HG03103 (cell line): ENCODE results near the gene PRKN.

Experiments used
- ATAC-seq: cut with Tn5 transposase; IDR thresholded peaks from one replicate; pipeline ENCODE4 v1.9.1; 2021; ENCODE audit warnings: low read depth; ENCODE audit not compliant: unreplicated experiment

The PRKN gene

GRCh38 chr6:161618831-161619454, 1108.6 kb downstream of the PRKN start:
- no peak for ATAC-seq

GRCh38 chr6:161613711-161614110, 1113.9 kb downstream of the PRKN start:
- no peak for ATAC-seq

- no peak for ATAC-seq
Observed at GRCh38 chr6:161608771-161609170, 1118.8 kb downstream of the PRKN start.

GRCh38 chr6:161607696-161608297, 1119.8 kb downstream of the PRKN start:
- no peak for ATAC-seq

GRCh38 chr6:161602359-161602758, 1125.2 kb downstream of the PRKN start:
- ATAC-seq: no peak

- ATAC-seq: no peak
Observed at GRCh38 chr6:161598896-161599295, 1128.7 kb downstream of the PRKN start.

GRCh38 chr6:161596807-161597520, 1130.6 kb downstream of the PRKN start:
- ATAC-seq: no peak

- ATAC-seq: no peak
Observed at GRCh38 chr6:161594412-161594811, 1133.2 kb downstream of the PRKN start.

- ATAC-seq: no peak
Observed at GRCh38 chr6:161590961-161591627, 1136.5 kb downstream of the PRKN start.

GRCh38 chr6:161586887-161587286, 1140.7 kb downstream of the PRKN start:
- ATAC-seq: no peak

GRCh38 chr6:161584621-161585340, 1142.8 kb downstream of the PRKN start:
- no peak for ATAC-seq

GRCh38 chr6:161584051-161584450, 1143.5 kb downstream of the PRKN start:
- ATAC-seq: no peak

GRCh38 chr6:161583584-161583983, 1144.0 kb downstream of the PRKN start:
- no peak for ATAC-seq

- ATAC-seq: no peak
Observed at GRCh38 chr6:161578478-161578877, 1149.1 kb downstream of the PRKN start.

- no peak for ATAC-seq
Observed at GRCh38 chr6:161575523-161576254, 1151.9 kb downstream of the PRKN start.

GRCh38 chr6:161568885-161569456, 1158.6 kb downstream of the PRKN start:
- ATAC-seq: no peak

GRCh38 chr6:161564952-161565351, 1162.6 kb downstream of the PRKN start:
- no peak for ATAC-seq

- no peak for ATAC-seq
Observed at GRCh38 chr6:161561908-161562307, 1165.7 kb downstream of the PRKN start.

- peak; percentile 86 for ATAC-seq
Observed at GRCh38 chr6:161557333-161558107, 1170.0 kb downstream of the PRKN start.
